ENCODE results near the gene C16orf54. TPM values are rescaled to one million over a fixed set of nuclear protein-coding genes. Genes with fewer than 3 reads are reported as not detected.
A peak's percentile ranks its signal among the peaks of the same experiment; 100 is the strongest.

Gene C16orf54
- total RNA-seq (2011; cell fraction: chromatin; rRNA removed; ENCODE audit: low replicate concordance) = not detected in 2 replicates
- total RNA-seq (2011; cell fraction: nucleolus; rRNA removed) = not detected in 2 replicates
- not detected in 2 replicates for total RNA-seq (2011; cell fraction: nucleoplasm; rRNA removed)
- not detected in 2 replicates for total RNA-seq (2014; rRNA removed)
- not detected in 2 replicates for total RNA-seq (2014; rRNA removed; fragmentation: Illumina TruSeq; extraction: Trizol)
- total RNA-seq (2015; rRNA removed; fragmentation: Illumina TruSeq; extraction: Trizol) = not detected in 2 replicates
- total RNA-seq (2021) = 0.09 TPM in 1 of 2 replicates, not detected in the other
- not detected in 2 replicates for polyA plus RNA-seq (2011; rRNA removed)
- polyA plus RNA-seq (2011; cell fraction: cytosol; rRNA removed) = not detected in 2 replicates
- not detected in 2 replicates for polyA plus RNA-seq (2011; cell fraction: nucleus; rRNA removed)
- polyA plus RNA-seq (2012) = not detected in 2 replicates
- polyA plus RNA-seq (2014; fragmentation: Illumina TruSeq; extraction: Trizol) = not detected in 2 replicates
- not detected for polyA plus RNA-seq (2014; fragmentation: Nextera tagmentation; extraction: Ambion mirVana)
- polyA plus RNA-seq (2014; rRNA removed) = not detected in 2 replicates
- not detected in 2 replicates for polyA minus RNA-seq (2011; rRNA and poly(A)+ RNA removed)
- polyA minus RNA-seq (2011; cell fraction: cytosol; rRNA and poly(A)+ RNA removed) = not detected in 2 replicates
- polyA minus RNA-seq (2011; cell fraction: nucleus; rRNA and poly(A)+ RNA removed) = not detected in 2 replicates
- Bru-seq, nascent RNA = not detected
- not detected for BruChase-seq, experiment 1, labeled RNA remaining after a 2-hour chase
- not detected for BruChase-seq, experiment 2, labeled RNA remaining after a 6-hour chase
- long read RNA-seq, experiment 1 = 0 reads
- long read RNA-seq, experiment 2 = 0 reads
- long read RNA-seq, experiment 3 = 0 reads

DNA sequence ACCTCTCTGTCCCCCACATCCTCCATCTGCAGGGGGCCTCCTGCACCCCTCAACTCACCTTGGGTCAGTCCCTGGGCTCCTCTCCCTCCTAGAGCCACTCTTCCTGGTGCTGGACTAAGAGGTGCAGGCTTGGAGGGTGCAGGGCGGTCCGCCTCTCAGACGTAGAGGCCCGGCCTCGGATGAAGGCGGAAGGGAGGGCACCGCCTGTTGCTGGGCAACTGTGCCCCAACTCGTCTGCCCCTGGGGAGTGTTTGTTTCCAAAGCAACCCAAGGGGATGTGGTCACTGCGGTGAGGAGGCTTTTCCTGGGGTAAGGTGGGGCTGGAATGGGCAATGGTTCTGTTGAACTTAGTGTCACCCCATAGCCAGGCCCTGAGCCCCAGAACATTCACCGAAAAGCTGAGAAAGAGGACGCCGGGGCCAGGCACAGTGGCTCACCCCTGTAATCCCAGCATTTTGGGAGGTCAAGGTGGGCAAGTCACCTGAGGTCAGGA lies at the start of gene C16orf54:
TSS of gene C16orf54 (minus strand) at position 138 of the 493 bp plus-strand sequence. CDS start 1,039 bp downstream, outside the sequence.
- Histone ChIP-seq H3K27me3 (ENCODE audit: control insufficient read depth in 2 of 2, insufficient read depth in 2 of 2, low read length in 2 of 2) (no peaks in the 10 kb centered on the region), H3K4me2 (ENCODE audit: insufficient read depth, low read length) (no peak within 1 kb of the TSS), H2AFZ (ENCODE audit: low read depth, low read length) (no peak within 1 kb of the TSS), H3K9ac (ENCODE audit: insufficient read depth in 1 of 2, low read depth in 2 of 2, low read length in 2 of 2) (peak within 1 kb of the TSS in 1 of 2 experiments; percentile 35; a peak in 2 of 4 replicates), H3K79me2 (ENCODE audit: control insufficient read depth, insufficient read depth, low read length) (no peaks in the 10 kb centered on the region), H3K4me1 (replicated peaks in 1 of 2; ENCODE audit: control insufficient read depth in 2 of 2, insufficient read depth in 2 of 2, low read length in 2 of 2) (peaks cover 0 to 18% of the 10 kb centered on the region in 2 experiments; a peak in 4 of 5 replicates), H3K36me3 (ENCODE audit: control insufficient read depth, insufficient read depth, low read length) (no peaks in the 10 kb centered on the region), H4K20me1 (replicated peaks; ENCODE audit: control insufficient read depth, insufficient read depth, low read length) (no peaks in the 10 kb centered on the region), H3K4me3 (no peak within 1 kb of the TSS), H3K27ac (ENCODE audit: extremely low read depth, low read depth, low read length) (no peak within 1 kb of the TSS), H3K9me3 (replicated peaks; ENCODE audit: control insufficient read depth, insufficient read depth, low read depth, low read length) (0 out of 2 replicates have a peak, but pooled peaks cover 2% of the 10 kb centered on the region), H3K9me1 (ENCODE audit: control insufficient read depth, insufficient read depth, low read length) (no peaks in the 10 kb centered on the region)
- in situ Hi-C loops (cut with MboI) (no loop called here), intact Hi-C loops (cut with micrococcal nuclease) (no loop called here)
- CTCF ChIA-PET (ENCODE audit: low intra/inter-chr PET ratio) = no interaction called here
- WGBS (ENCODE audit: insufficient coverage, low coverage, missing lambda C conversion rate) = 53% methylated on average over 11 of the region's 12 CpGs
- ATAC-seq (no peak), FAIRE-seq (no peak), DNase-seq (ENCODE audit: extremely low read depth in 1 of 4, low spot score in 3 of 4) (no peak)
- POLR2A ChIA-PET = no interaction called here
- BruUV-seq (replicated peaks) = no TSS peak
- TF ChIP-seq KLF6 (CRISPR knock-in tag; IDR thresholded peaks at IDR 0.05; ENCODE audit: borderline replicate concordance) (no peak), ZNF77 (CRISPR knock-in tag; IDR thresholded peaks at IDR 0.05) (no peak), ELK3 (CRISPR knock-in tag; IDR thresholded peaks at IDR 0.05) (no peak), CHD7 (IDR thresholded peaks at IDR 0.05; ENCODE audit: low read depth, low read length) (no peak), PHB2 (IDR thresholded peaks at IDR 0.05; ENCODE audit: low read depth) (no peak), LCOR (CRISPR knock-in tag; IDR thresholded peaks at IDR 0.05) (no peak)
